Sigmoid colon (tissue), 7 donors: ENCODE data around the gene WDR83. TPM values are rescaled to one million over a fixed set of nuclear protein-coding genes. Genes with fewer than 3 reads are reported as not detected.

Experiments used
- DNase-seq: peaks from one replicate; pipeline ENCODE4 v3.0.0-alpha.2; 2019
- H3K27ac ChIP-seq, 4 donors: fragments of 200-600 bp; sonication (generic); one replicate each; pipeline ENCODE4 v1.5.1; 2016 to 2019; ENCODE audit warnings: mild to moderate bottlenecking in 1 of 4
- H3K27me3 ChIP-seq, 3 donors: fragments of 200-600 bp; sonication (generic); one replicate each; pipeline ENCODE4 v1.5.1; 2019; ENCODE audit warnings: mild to moderate bottlenecking in 1 of 3
- H3K36me3 ChIP-seq, 4 donors: fragments of 200-600 bp; sonication (generic); one replicate each; pipeline ENCODE4 v1.5.1; 2016 to 2019
- H3K4me1 ChIP-seq, 4 donors: fragments of 200-600 bp; sonication (generic); one replicate each; pipeline ENCODE4 v1.5.1; 2017 to 2019
- H3K4me3 ChIP-seq, 4 donors: fragments of 200-600 bp; sonication (generic); one replicate each; pipeline ENCODE4 v1.5.1; 2017 to 2019; ENCODE audit warnings: mild to moderate bottlenecking in 2 of 4, moderate library complexity in 1 of 4
- H3K9me3 ChIP-seq, 4 donors: fragments of 200-600 bp in 3 of 4; sonication (generic) in 3 of 4; one replicate each; pipeline versions ENCODE4 v1.5.1 to v1.6.1; 2013 to 2019
- CTCF ChIP-seq, 4 experiments: fragments of 450-650 bp in 3 of 4; fragments of 200-600 bp in 1 of 4; IDR thresholded peaks; one replicate each; pipeline ENCODE4 v1.5.1; 2016 to 2019; ENCODE audit warnings: antibody characterized with exemption in 4 of 4, mild to moderate bottlenecking in 3 of 4, moderate library complexity in 2 of 4
- EP300 ChIP-seq, 4 donors: sonication (generic); formaldehyde crosslinking; IDR thresholded peaks; one replicate each; pipeline ENCODE4 v1.6.1; 2017; ENCODE audit warnings: antibody characterized with exemption in 4 of 4
- POLR2A ChIP-seq, 2 donors: fragments of 450-650 bp; IDR thresholded peaks; one replicate each; pipeline ENCODE4 v1.6.1; 2016; ENCODE audit warnings: antibody characterized with exemption in 2 of 2, mild to moderate bottlenecking in 2 of 2, moderate library complexity in 2 of 2
- POLR2AphosphoS5 ChIP-seq, 4 donors: sonication (generic); formaldehyde crosslinking; IDR thresholded peaks; one replicate each; pipeline ENCODE4 v1.6.1; 2017; ENCODE audit warnings: antibody characterized with exemption in 4 of 4
- WGBS, 2 donors: extraction: QIAGEN DNeasy Blood & Tissue Kit; methylation state at CpG; one replicate each; pipeline ENCODE4 v1.1.7; 2013; 5-methylcytosine and 5-hydroxymethylcytosine counted together
- intact Hi-C: fragments of 100-400 bp; cut with DNase I; formaldehyde crosslinking; loops from one replicate; pipeline ENCODE4 v1.15.1; 2023
- polyA plus RNA-seq, 3 donors: library from polyadenylated mRNA; stranded (reverse); fragments of 200-250 nt; gene quantifications; one replicate each; pipeline ENCODE4 v1.2.3, GENCODE V29; 2013
- total RNA-seq, 4 donors: library from RNA; depleted of rRNA; stranded (reverse); fragments of >200 nt; gene quantifications; one replicate each; pipeline ENCODE4 v1.1.0, GENCODE V29; 2016
- donor health status: healthy with polysubstance abuse.
- donor health status: Bipolar disorder and iron deficiency.
- donor health status: healthy.

Gene WDR83
- total and polyA plus RNA-seq, 7 donors: 7.8 to 13.4 (median 11.0) TPM

- Histone ChIP-seq H3K4me1 (peaks cover 0 to 47% (median 43%) of the 10 kb centered on the region in 4 donors), H3K27me3 (no peaks in the 10 kb centered on the region), H3K4me3 (peak overlapping the region; percentile 67 to 90 (median 84)), H3K36me3 (peaks cover 4 to 42% (median 11%) of the 10 kb centered on the region in 4 donors), H3K9me3 (no peaks in the 10 kb centered on the region), H3K27ac (peak overlapping the region; percentile 91 to 92 (median 91))
- intact Hi-C loops: loop anchor here (5.0 kb wide), 1 partner anchor 57 kb away; the partner anchor contains the start of genes ZNF490 and ZNF791
- 0 to 1% methylated on average over 24 of the region's 24 CpGs for WGBS, 2 donors
- DNase-seq: peak; percentile 84
- TF ChIP-seq EP300 (IDR thresholded peaks at IDR 0.05) (no peak), CTCF (IDR thresholded peaks at IDR 0.05) (no peak), POLR2AphosphoS5 (IDR thresholded peaks at IDR 0.05) (no peak), POLR2A (IDR thresholded peaks at IDR 0.05) (no peak)
Observed at GRCh38 chr19:12668932-12669269, 2.3 kb downstream of the WDR83 start.

GRCh38 chr19:12669270-12670158 lies 2.9 kb downstream of the WDR83 start:
- H3K36me3 ChIP-seq: peaks cover 4 to 42% (median 14%) of the 10 kb centered on the region in 4 donors
- no peaks in the 10 kb centered on the region for H3K9me3 ChIP-seq
- DNase-seq: peak; percentile 91
- H3K4me1 ChIP-seq: peaks cover 0 to 47% (median 42%) of the 10 kb centered on the region in 4 donors
- no peaks in the 10 kb centered on the region for H3K27me3 ChIP-seq
- WGBS, 2 donors: 0 to 1% methylated on average over 64 of the region's 64 CpGs
- TF ChIP-seq POLR2AphosphoS5 (IDR thresholded peaks at IDR 0.05): peak; percentile 42 to 83 (median 68)
- no peak for TF ChIP-seq EP300 (IDR thresholded peaks at IDR 0.05)
- peak; percentile 8 to 22 for TF ChIP-seq POLR2A (IDR thresholded peaks at IDR 0.05)
- no peak for TF ChIP-seq CTCF (IDR thresholded peaks at IDR 0.05)
- H3K27ac ChIP-seq: peak overlapping the region; percentile 91 to 92 (median 91)
- intact Hi-C loops: loop anchor here (5.0 kb wide), 2 partner anchors 57 to 107 kb away; partner anchors contain the start of genes ZNF490 and ZNF791
- peak overlapping the region; percentile 67 to 90 (median 84) for H3K4me3 ChIP-seq

- H3K4me3 ChIP-seq: peak overlapping the region; percentile 67 to 90 (median 84)
- intact Hi-C loops: loop anchor here (5.0 kb wide), 1 partner anchor 108 kb away; no protein-coding TSS in a partner anchor
Observed at GRCh38 chr19:12670159-12670928, 3.7 kb downstream of the WDR83 start.

More at GRCh38 chr19:12670159-12670928, 3.7 kb downstream of the WDR83 start:
- TF ChIP-seq POLR2AphosphoS5 (IDR thresholded peaks at IDR 0.05) (no peak), CTCF (IDR thresholded peaks at IDR 0.05) (no peak), POLR2A (IDR thresholded peaks at IDR 0.05) (no peak), EP300 (IDR thresholded peaks at IDR 0.05) (no peak)
- Histone ChIP-seq H3K27me3 (no peaks in the 10 kb centered on the region), H3K4me1 (peaks cover 0 to 46% (median 41%) of the 10 kb centered on the region in 4 donors), H3K36me3 (peaks cover 3 to 43% (median 22%) of the 10 kb centered on the region in 4 donors), H3K9me3 (no peaks in the 10 kb centered on the region), H3K27ac (peak overlapping the region; percentile 91 to 92 (median 91))
- no peak for DNase-seq
- WGBS, 2 donors: 32 to 42% methylated on average over 26 of the region's 26 CpGs
